Measurements from ENCODE around the gene DCLRE1A.

DCLRE1A gene

GRCh38 chr10:113854013-113854760 lies at the start of gene DCLRE1A, which contains the start of gene NHLRC2:
Gene DCLRE1A (minus strand): TSS chr10:113854082. CDS start chr10:113853182, 900 bp downstream.
Gene NHLRC2 (plus strand): TSS chr10:113854661. CDS start chr10:113854873, 212 bp downstream.
- DNase-seq: peak; percentile 87

- DNase-seq: no peak
These were observed 46.2 kb upstream of the DCLRE1A start for GRCh38 chr10:113899952-113900598.

DNA sequence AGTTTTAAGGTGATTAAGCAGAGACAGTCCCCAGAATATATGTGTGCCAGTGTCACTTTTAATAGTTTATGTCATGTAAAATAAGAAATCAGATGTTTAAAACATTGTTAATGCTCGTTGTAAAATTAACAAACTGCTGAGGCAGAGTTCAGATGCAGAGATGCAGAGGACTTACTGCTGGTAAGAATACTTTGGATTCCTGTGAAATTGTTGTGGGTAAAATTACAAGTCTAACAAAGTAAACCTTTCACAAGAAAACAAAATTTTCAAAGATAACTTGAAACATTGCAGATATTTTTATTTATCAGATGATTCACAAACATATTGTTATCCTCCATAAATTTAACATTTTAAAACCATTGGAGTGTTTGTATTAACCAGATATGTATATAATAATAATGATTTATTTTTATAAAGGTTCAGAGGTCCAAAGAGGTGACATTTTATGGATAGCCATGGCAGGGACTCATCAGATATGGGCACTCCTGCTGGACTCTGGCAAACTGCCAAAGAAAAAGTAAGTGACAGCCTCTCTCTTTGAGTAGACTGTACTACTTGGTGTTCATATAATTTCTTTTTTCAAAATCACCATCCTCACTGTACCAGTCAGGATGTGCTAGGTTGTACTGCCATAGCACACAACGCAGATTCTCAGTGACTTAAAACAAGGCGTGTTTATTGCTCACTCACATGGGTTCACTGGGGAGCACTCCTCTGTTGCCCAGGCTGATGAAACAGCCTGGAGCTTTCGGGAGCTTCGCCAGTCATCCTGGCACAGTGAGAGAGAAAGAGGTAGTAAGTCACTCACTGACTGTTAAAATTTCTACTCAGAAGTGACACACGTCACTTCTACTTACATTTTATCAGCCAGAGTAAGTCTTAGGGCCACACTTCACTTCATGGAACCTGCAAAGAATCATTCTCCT lies 44.1 kb upstream of the DCLRE1A start:
- no peak for DNase-seq

- no peak for DNase-seq
These were observed 41.1 kb upstream of the DCLRE1A start for GRCh38 chr10:113895018-113895417.

DNA sequence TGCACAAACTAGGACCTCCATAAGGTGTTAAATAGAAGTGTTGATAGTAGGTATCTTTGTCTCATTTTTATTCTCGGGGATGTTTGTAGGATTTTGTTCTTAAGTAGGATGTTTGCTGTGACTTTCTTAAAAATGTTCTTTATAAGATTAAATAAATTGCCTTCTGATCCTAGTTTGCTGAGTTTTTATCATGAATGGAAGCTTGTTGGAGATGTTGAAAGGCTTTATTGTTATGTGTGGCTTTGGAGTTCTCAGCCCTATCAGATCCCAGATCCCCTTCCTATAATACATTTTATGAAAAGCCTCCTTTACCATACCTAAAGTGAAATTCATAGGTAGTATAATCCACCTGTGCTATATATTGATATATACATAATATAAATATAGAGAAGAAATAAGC lies 40.7 kb upstream of the DCLRE1A start:
- DNase-seq: no peak

DNA sequence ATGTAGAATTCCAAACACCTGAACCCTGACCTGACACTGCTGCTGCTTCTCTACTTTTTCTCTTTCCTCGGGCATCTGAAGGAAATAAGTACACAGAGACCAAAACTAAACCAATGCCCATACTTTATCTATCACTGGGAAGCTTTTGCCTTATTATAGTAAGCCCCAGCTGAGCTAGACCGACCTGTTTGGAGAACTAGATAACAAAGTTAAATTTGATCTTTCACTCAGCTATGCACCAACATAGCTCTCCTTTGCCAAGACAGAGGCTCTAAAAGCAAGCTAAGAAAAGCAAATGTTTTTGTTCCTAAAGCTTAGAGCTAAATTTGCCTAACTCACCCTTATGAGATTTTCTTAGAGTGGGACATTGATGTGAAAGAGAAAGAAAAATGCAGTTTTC lies 39.7 kb upstream of the DCLRE1A start:
- DNase-seq: no peak

GRCh38 chr10:113891476-113891875 lies 37.6 kb upstream of the DCLRE1A start:
- peak; percentile 1 for DNase-seq

DNA sequence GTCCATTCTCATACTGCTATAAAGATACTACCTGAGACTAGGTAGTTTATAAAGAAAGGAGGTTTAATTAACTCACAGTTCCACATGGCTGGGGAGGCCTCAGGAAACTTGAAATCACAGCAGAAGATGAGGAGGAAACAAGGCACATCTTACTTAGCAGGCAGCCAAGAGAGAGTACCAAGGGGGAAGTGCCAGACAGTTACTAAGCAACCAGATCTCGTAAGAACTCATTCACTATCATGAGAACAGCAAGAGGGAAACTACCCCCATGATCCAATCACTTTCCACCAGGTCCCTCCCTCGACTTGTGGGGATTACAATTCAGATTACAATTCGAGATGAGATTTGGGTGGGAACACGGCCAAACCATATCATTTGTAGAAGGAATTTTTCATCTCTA lies 36.9 kb upstream of the DCLRE1A start:
- DNase-seq: no peak

- no peak for DNase-seq
These were observed 36.0 kb upstream of the DCLRE1A start for GRCh38 chr10:113889911-113890310.

- DNase-seq: no peak
These were observed 28.4 kb upstream of the DCLRE1A start for GRCh38 chr10:113882240-113882639.

- DNase-seq: no peak
These were observed 26.4 kb upstream of the DCLRE1A start for GRCh38 chr10:113880236-113880635.

GRCh38 chr10:113879691-113880090 lies 25.8 kb upstream of the DCLRE1A start:
- DNase-seq: no peak

DNA sequence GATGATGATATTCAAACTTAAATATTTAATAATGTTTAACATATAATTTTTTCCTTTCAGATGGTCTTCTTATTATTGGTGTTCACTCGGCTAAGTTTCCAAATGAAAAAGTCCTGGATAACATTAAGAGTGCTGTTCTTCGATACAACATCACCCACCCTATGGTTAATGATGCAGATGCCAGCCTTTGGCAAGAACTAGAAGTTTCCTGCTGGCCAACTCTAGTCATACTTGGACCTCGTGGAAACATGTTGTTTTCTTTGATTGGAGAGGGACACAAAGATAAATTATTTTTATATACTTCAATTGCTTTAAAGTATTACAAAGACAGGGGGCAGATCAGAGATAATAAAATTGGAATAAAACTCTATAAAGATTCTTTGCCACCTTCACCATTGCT lies 22.6 kb upstream of the DCLRE1A start:
- DNase-seq: no peak

- no peak for DNase-seq
These were observed 21.3 kb upstream of the DCLRE1A start for GRCh38 chr10:113875212-113875611.

GRCh38 chr10:113872139-113873030 lies 18.5 kb upstream of the DCLRE1A start:
- DNase-seq: no peak

- DNase-seq: no peak
These were observed 15.9 kb upstream of the DCLRE1A start for GRCh38 chr10:113869789-113870188.

GRCh38 chr10:113867904-113868303 lies 14.0 kb upstream of the DCLRE1A start:
- no peak for DNase-seq

GRCh38 chr10:113866551-113867394 lies 12.9 kb upstream of the DCLRE1A start:
- DNase-seq: peak; percentile 15

GRCh38 chr10:113865901-113866300 lies 12.0 kb upstream of the DCLRE1A start:
- no peak for DNase-seq

DNA sequence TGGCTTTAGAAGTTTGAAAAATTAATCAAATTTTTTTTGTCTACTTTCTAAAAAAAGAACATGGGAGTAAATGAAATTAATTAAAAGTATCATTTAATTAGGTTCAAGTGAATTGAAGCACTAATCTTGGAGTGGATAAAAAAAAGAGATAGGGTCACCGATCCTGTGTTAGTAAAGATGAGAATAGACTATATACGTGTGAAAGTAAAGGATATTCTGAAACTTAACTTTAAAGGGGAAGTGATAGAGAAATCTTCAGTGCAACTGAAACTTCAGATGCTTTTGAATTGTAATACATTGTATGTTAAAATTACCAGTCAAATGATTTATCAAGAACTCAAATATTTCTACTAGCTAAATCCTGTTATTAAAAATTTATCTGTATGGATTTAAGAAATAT lies 5.4 kb upstream of the DCLRE1A start:
- no peak for DNase-seq

- no peak for DNase-seq
These were observed 4.7 kb upstream of the DCLRE1A start for GRCh38 chr10:113858541-113858940.

Data from NCI-H69 (cell line).